HCT116 (cell line): ENCODE data around the gene ZNF611. TPM values are rescaled to one million over a fixed set of nuclear protein-coding genes. Genes with fewer than 3 reads are reported as not detected.

Experiments
- ATAC-seq: fragments of 200-7000 bp; cut with Tn5 transposase; 2 replicates; pipeline ENCODE4 v1.9.1; 2020; ENCODE audit warnings: mild to moderate bottlenecking, moderate library complexity
- BruUV-seq: library from RNA; stranded (reverse); fragments of 400-500 nt; replicated peaks from 2 replicates; lab custom pipeline; 2021; lab: Mats Ljungman, UMichigan
- CTCF ChIA-PET: fragments of 300-600 bp; sonication (Branson Sonifier 250); formaldehyde crosslinking; loops from one replicate; lab custom pipeline; 2021; ENCODE audit warnings: antibody characterized with exemption; lab: Charles Lee
- POLR2A ChIA-PET: fragments of 300-600, 350-600 bp; sonication (Branson Sonifier 250); formaldehyde crosslinking; loops from one replicate; lab custom pipeline; 2021; ENCODE audit warnings: antibody characterized with exemption; lab: Charles Lee
- RAD21 ChIA-PET, 2 experiments: fragments of 300-600 bp; sonication (Branson Sonifier 250); formaldehyde crosslinking; loops; one replicate each; lab custom pipeline; 2023; ENCODE audit warnings: low total read pairs in 2 of 2; ENCODE audit not compliant: uncharacterized antibody in 2 of 2, unreplicated experiment in 2 of 2, low non-redundant PET in 1 of 2; lab: Charles Lee
- DNase-seq: peaks from one replicate; pipeline ENCODE4 v3.0.0-alpha.2; 2010; ENCODE audit warnings: low read depth, low spot score
- H2AFZ ChIP-seq: fragments of 200-600 bp; shearing (Covaris generic), sonication (generic); 2 replicates; pipeline ENCODE4 v1.6.1; 2017; ENCODE audit warnings: low read depth, mixed run types, mixed read lengths, antibody characterized with exemption, low read length; ENCODE audit not compliant: poor library complexity, severe bottlenecking
- H3K27ac ChIP-seq: 2 replicates; pipeline ENCODE4 v1.5.1; 2012; ENCODE audit warnings: low read depth, low read length
- H3K27me3 ChIP-seq: fragments of 200-600 bp; sonication (generic); 2 replicates; pipeline ENCODE4 v1.6.1; 2016; ENCODE audit warnings: mixed run types, low read length, mixed read lengths; ENCODE audit not compliant: insufficient read depth
- H3K36me3 ChIP-seq, 2 experiments: fragments of 200-500 bp in 1 of 2; fragments of 200-600 bp in 1 of 2; sonication (Bioruptor generic) in 1 of 2; sonication (generic) in 1 of 2; 2 replicates each; pipeline versions ENCODE4 v1.5.1 to v1.6.1; 2014 to 2016; ENCODE audit warnings: low read length in 2 of 2, inconsistent platforms in 1 of 2, mixed read lengths in 1 of 2, mixed run types in 1 of 2; ENCODE audit not compliant: insufficient read depth in 2 of 2, control insufficient read depth in 1 of 2
- H3K4me1 ChIP-seq, 2 experiments: fragments of 200-600 bp in 1 of 2; sonication (generic) in 1 of 2; 2 replicates each; pipeline versions ENCODE4 v1.5.1 to v1.6.1; 2012 to 2017; ENCODE audit warnings: low read length in 2 of 2, inconsistent platforms in 1 of 2, mild to moderate bottlenecking in 1 of 2, mixed read lengths in 1 of 2, mixed run types in 1 of 2, moderate library complexity in 1 of 2; ENCODE audit not compliant: insufficient read depth in 2 of 2, control insufficient read depth in 1 of 2
- H3K4me2 ChIP-seq: fragments of 200-600 bp; sonication (generic); 2 replicates; pipeline ENCODE4 v1.6.1; 2017; ENCODE audit warnings: mixed run types, low read length, mixed read lengths
- H3K4me3 ChIP-seq, 2 experiments: fragments of 200-600 bp in 1 of 2; sonication (generic) in 1 of 2; replicated peaks in 1 of 2; 2 replicates each; pipeline ENCODE4 v1.5.1; 2011 to 2016; ENCODE audit warnings: low read length in 2 of 2, control low read depth in 1 of 2, low read depth in 1 of 2, mild to moderate bottlenecking in 1 of 2, mixed read lengths in 1 of 2, mixed run types in 1 of 2
- H3K79me2 ChIP-seq: fragments of 200-600 bp; sonication (generic); 2 replicates; pipeline ENCODE4 v1.6.1; 2017; ENCODE audit warnings: mild to moderate bottlenecking, mixed run types, low read length, moderate library complexity, mixed read lengths; ENCODE audit not compliant: insufficient read depth
- H3K9ac ChIP-seq: fragments of 200-600 bp; sonication (generic); 2 replicates; pipeline ENCODE4 v1.6.1; 2016; ENCODE audit warnings: low read length, mixed read lengths
- H3K9me2 ChIP-seq: fragments of 200-600 bp; sonication (generic), shearing (Covaris generic); 2 replicates; pipeline ENCODE4 v1.6.1; 2017; ENCODE audit warnings: mixed run types, mild to moderate bottlenecking, moderate library complexity; ENCODE audit not compliant: insufficient read depth
- H3K9me3 ChIP-seq, 2 experiments: fragments of 200-500 bp in 1 of 2; fragments of 200-600 bp in 1 of 2; sonication (Bioruptor generic) in 1 of 2; sonication (generic) in 1 of 2; 2 replicates each; pipeline ENCODE4 v1.6.1; 2014 to 2017; ENCODE audit warnings: low read length in 2 of 2, mixed read lengths in 2 of 2, inconsistent platforms in 1 of 2, low read depth in 1 of 2, mild to moderate bottlenecking in 1 of 2, mixed run types in 1 of 2, moderate library complexity in 1 of 2; ENCODE audit not compliant: control insufficient read depth in 1 of 2, insufficient read depth in 1 of 2
- H4K20me1 ChIP-seq: fragments of 200-600 bp; sonication (generic), shearing (Covaris generic); 2 replicates; pipeline ENCODE4 v1.6.1; 2017; ENCODE audit warnings: mixed run types, mild to moderate bottlenecking, moderate library complexity; ENCODE audit not compliant: insufficient read depth
- CEBPB ChIP-seq: IDR thresholded peaks from 2 replicates; pipeline ENCODE4 v1.6.1; 2012; ENCODE audit warnings: low read depth
- FOSL1 ChIP-seq: IDR thresholded peaks from 2 replicates; pipeline ENCODE4 v1.6.1; 2012; ENCODE audit warnings: low read depth
- JUND ChIP-seq: IDR thresholded peaks from 2 replicates; pipeline ENCODE4 v1.6.1; 2012
- POLR2AphosphoS5 ChIP-seq: IDR thresholded peaks from 2 replicates; pipeline ENCODE4 v1.6.1; 2011; ENCODE audit warnings: mild to moderate bottlenecking, low read depth, low read length, moderate library complexity
- RAD21 ChIP-seq: IDR thresholded peaks from 2 replicates; pipeline ENCODE4 v1.6.1; 2012; ENCODE audit warnings: low read depth, mild to moderate bottlenecking
- SRF ChIP-seq: IDR thresholded peaks from 2 replicates; pipeline ENCODE4 v1.6.1; 2012; ENCODE audit warnings: low read depth
- intact Hi-C: fragments of 100-400 bp; cut with micrococcal nuclease; formaldehyde crosslinking; loops from 2 replicates; pipeline ENCODE4 v1.10.0; 2022
- total RNA-seq: library from RNA; stranded (reverse); gene quantifications from one replicate; pipeline ENCODE4 v1.2.1, GENCODE V29; 2021; ENCODE audit not compliant: unreplicated experiment
- TF ChIP-seq, protein P1 (sequence below), 3 experiments: fragments of 200-600 bp in 1 of 3; sonication (generic) in 1 of 3; IDR thresholded peaks in 2 of 3; conservative IDR thresholded peaks in 1 of 3; 2 replicates each; pipeline ENCODE4 v1.5.1; 2012 to 2017; ENCODE audit warnings: low read depth in 2 of 3, low read length in 2 of 3, antibody characterized with exemption in 1 of 3, borderline replicate concordance in 1 of 3, control low read depth in 1 of 3, mild to moderate bottlenecking in 1 of 3, mixed read lengths in 1 of 3, mixed run types in 1 of 3, moderate library complexity in 1 of 3; ENCODE audit not compliant: insufficient read depth in 1 of 3
- TF ChIP-seq, protein P2 (sequence below): IDR thresholded peaks from 2 replicates; pipeline ENCODE4 v1.6.1; 2012
- TF ChIP-seq, protein P3 (sequence below): IDR thresholded peaks from 2 replicates; pipeline ENCODE4 v1.6.1; 2011; ENCODE audit warnings: mild to moderate bottlenecking, low read length, moderate library complexity; ENCODE audit not compliant: insufficient replicate concordance; ENCODE audit errors: extremely low read depth
- TF ChIP-seq, protein P4 (sequence below): IDR thresholded peaks from 2 replicates; pipeline ENCODE4 v1.6.1; 2012

The ZNF611 gene
- total RNA-seq, 1 experiment from 2014 or later: 12.2 TPM

DNA sequence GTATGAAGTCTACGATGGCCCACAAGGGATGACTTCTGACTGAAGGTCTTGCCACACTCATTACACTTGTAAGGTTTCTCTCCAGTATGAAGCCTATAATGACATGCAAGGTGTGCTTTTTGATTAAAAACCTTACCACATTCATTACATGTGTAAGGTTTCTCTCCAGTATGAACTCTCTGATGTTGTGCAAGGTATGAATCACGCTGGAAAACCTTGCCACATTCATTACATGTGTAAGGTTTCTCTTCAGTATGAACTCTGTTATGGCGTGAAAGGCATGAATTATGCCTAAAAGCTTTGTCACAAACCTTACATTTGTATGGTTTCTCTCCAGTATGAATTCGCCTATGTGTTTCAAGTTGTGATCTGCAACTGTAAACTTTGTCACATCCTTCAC is 81.7 kb downstream of the ZNF611 start:
- Histone ChIP-seq H3K9ac (no peak overlapping the region), H2AFZ (no peak overlapping the region), H3K9me3 (peaks cover 3 to 10% of the 10 kb centered on the region in 2 experiments; a peak in 2 of 4 replicates), H4K20me1 (no peaks in the 10 kb centered on the region), H3K4me1 (no peaks in the 10 kb centered on the region), H3K27ac (no peak overlapping the region), H3K4me2 (no peak overlapping the region), H3K4me3 (no peak overlapping the region), H3K9me2 (no peaks in the 10 kb centered on the region), H3K79me2 (peaks cover 9% of the 10 kb centered on the region; the same call in 1 of the 2 replicates), H3K36me3 (peaks cover 2 to 70% of the 10 kb centered on the region in 2 experiments), H3K27me3 (no peaks in the 10 kb centered on the region)
- TF ChIP-seq, protein P1, sequence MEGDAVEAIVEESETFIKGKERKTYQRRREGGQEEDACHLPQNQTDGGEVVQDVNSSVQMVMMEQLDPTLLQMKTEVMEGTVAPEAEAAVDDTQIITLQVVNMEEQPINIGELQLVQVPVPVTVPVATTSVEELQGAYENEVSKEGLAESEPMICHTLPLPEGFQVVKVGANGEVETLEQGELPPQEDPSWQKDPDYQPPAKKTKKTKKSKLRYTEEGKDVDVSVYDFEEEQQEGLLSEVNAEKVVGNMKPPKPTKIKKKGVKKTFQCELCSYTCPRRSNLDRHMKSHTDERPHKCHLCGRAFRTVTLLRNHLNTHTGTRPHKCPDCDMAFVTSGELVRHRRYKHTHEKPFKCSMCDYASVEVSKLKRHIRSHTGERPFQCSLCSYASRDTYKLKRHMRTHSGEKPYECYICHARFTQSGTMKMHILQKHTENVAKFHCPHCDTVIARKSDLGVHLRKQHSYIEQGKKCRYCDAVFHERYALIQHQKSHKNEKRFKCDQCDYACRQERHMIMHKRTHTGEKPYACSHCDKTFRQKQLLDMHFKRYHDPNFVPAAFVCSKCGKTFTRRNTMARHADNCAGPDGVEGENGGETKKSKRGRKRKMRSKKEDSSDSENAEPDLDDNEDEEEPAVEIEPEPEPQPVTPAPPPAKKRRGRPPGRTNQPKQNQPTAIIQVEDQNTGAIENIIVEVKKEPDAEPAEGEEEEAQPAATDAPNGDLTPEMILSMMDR (IDR thresholded peaks at IDR 0.05 in 2 of 3, conservative IDR thresholded peaks at IDR 0.05 in 1 of 3; ENCODE audit: borderline replicate concordance in 1 of 3, insufficient read depth in 1 of 3, low read depth in 2 of 3, low read length in 2 of 3): no peak
- TF ChIP-seq JUND (no peak), POLR2AphosphoS5 (no peak), CEBPB (no peak), FOSL1 (no peak), RAD21 (no peak), SRF (no peak)
- TF ChIP-seq, protein P2, sequence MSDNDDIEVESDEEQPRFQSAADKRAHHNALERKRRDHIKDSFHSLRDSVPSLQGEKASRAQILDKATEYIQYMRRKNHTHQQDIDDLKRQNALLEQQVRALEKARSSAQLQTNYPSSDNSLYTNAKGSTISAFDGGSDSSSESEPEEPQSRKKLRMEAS: no peak
- TF ChIP-seq, protein P3, sequence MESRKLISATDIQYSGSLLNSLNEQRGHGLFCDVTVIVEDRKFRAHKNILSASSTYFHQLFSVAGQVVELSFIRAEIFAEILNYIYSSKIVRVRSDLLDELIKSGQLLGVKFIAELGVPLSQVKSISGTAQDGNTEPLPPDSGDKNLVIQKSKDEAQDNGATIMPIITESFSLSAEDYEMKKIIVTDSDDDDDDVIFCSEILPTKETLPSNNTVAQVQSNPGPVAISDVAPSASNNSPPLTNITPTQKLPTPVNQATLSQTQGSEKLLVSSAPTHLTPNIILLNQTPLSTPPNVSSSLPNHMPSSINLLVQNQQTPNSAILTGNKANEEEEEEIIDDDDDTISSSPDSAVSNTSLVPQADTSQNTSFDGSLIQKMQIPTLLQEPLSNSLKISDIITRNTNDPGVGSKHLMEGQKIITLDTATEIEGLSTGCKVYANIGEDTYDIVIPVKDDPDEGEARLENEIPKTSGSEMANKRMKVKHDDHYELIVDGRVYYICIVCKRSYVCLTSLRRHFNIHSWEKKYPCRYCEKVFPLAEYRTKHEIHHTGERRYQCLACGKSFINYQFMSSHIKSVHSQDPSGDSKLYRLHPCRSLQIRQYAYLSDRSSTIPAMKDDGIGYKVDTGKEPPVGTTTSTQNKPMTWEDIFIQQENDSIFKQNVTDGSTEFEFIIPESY: no peak
- TF ChIP-seq, protein P4, sequence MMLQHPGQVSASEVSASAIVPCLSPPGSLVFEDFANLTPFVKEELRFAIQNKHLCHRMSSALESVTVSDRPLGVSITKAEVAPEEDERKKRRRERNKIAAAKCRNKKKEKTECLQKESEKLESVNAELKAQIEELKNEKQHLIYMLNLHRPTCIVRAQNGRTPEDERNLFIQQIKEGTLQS: no peak
- ChIA-PET CTCF (no interaction called here), RAD21 (no interaction called here), POLR2A (no interaction called here)
- BruUV-seq: no TSS peak
- no peak for DNase-seq
- ATAC-seq: no peak
- intact Hi-C loops: no loop called here

Other genes starting within 250 kb of the ZNF611 start
- gene ZNF808, start 207.4 kb downstream of the ZNF611 start, total RNA-seq: 15.4 TPM
- gene ZNF701, start 164.8 kb downstream of the ZNF611 start, total RNA-seq: 9.0 TPM
- 34.2 TPM for gene ZNF83, start 96.7 kb downstream of the ZNF611 start, total RNA-seq
- gene ZNF600, start 51.7 kb upstream of the ZNF611 start, total RNA-seq: 12.7 TPM
- gene ZNF28, start 86.6 kb upstream of the ZNF611 start, total RNA-seq: 17.8 TPM
- gene ZNF468, start 122.6 kb upstream of the ZNF611 start, total RNA-seq: 12.3 TPM
- gene ZNF320, start 162.6 kb upstream of the ZNF611 start, total RNA-seq: 9.2 TPM
- 6.4 TPM for gene ZNF888, start 188.4 kb upstream of the ZNF611 start, total RNA-seq
- 8.9 TPM for gene ZNF816, start 227.8 kb upstream of the ZNF611 start, total RNA-seq